GM12878 (cell line): ENCODE results near the gene MLPH. TPM values are rescaled to one million over a fixed set of nuclear protein-coding genes. Genes with fewer than 3 reads are reported as not detected.

Experiments
- CREB1 ChIP-seq: IDR thresholded peaks from 2 replicates; pipeline ENCODE4 v1.6.1; 2012; ENCODE audit warnings: low read depth, mild to moderate bottlenecking, inconsistent platforms
- KDM1A ChIP-seq: fragments of 200-600 bp; sonication (generic); IDR thresholded peaks from 2 replicates; pipeline ENCODE4 v1.6.1; 2016; ENCODE audit warnings: borderline replicate concordance
- SMARCA5 ChIP-seq: fragments of 450-650 bp; IDR thresholded peaks from 2 replicates; pipeline ENCODE4 v1.6.1; 2017; ENCODE audit warnings: mild to moderate bottlenecking
- SMC3 ChIP-seq: IDR thresholded peaks from 2 replicates; pipeline ENCODE4 v1.6.1; 2011; ENCODE audit warnings: low read length, improper control_type of control experiment, borderline replicate concordance
- TARDBP ChIP-seq: IDR thresholded peaks from 2 replicates; pipeline ENCODE4 v1.6.1; 2016; ENCODE audit warnings: borderline replicate concordance
- ZNF274 ChIP-seq: IDR thresholded peaks from one replicate; pipeline ENCODE4 v1.8.0; 2011; ENCODE audit not compliant: insufficient read length, insufficient read depth
- polyA plus RNA-seq, 11 experiments: library from polyadenylated mRNA; depleted of rRNA in 4 of 11; unstranded in 6 of 11; stranded (reverse) in 5 of 11; fragments of >200 nt; fragmentation: Nextera tagmentation in 4 of 11; fragmentation: Illumina TruSeq in 1 of 11; extraction: Ambion mirVana in 4 of 11; extraction: Trizol in 1 of 11; gene quantifications; 1 replicate in 1 of 11; 2 replicates in 10 of 11; pipeline versions ENCODE4 v1.2.1 to v1.2.3, GENCODE V29; 2011 to 2016; ENCODE audit warnings: inconsistent platforms in 2 of 11, missing spikeins in 2 of 11, low read depth in 1 of 11
- total RNA-seq, 4 experiments: library from RNA; depleted of rRNA in 3 of 4; stranded (reverse); fragments of >200 nt in 3 of 4; fragmentation: Illumina TruSeq in 1 of 4; extraction: Trizol in 1 of 4; gene quantifications; 2 replicates each; pipeline versions ENCODE4 v1.2.1 to v1.2.3, GENCODE V29; 2013 to 2021
- TF ChIP-seq, protein P1 (sequence below): fragments of 450-650 bp; IDR thresholded peaks from 2 replicates; pipeline ENCODE4 v1.6.1; 2018; ENCODE audit warnings: borderline replicate concordance, mild to moderate bottlenecking; ENCODE audit not compliant: partially characterized antibody
- TF ChIP-seq, protein P2 (sequence below): fragments of 450-650 bp; formaldehyde crosslinking; IDR thresholded peaks from 2 replicates; pipeline ENCODE4 v1.5.0; 2022; ENCODE audit warnings: mild to moderate bottlenecking, missing genetic modification characterization
- TF ChIP-seq, protein P3 (sequence below): IDR thresholded peaks from 2 replicates; pipeline ENCODE4 v1.6.1; 2012; ENCODE audit warnings: mild to moderate bottlenecking, low read depth, low read length
- TF ChIP-seq, protein P4 (sequence below): fragments of 450-650 bp; IDR thresholded peaks from 2 replicates; pipeline ENCODE4 v1.6.1; 2016; ENCODE audit warnings: mild to moderate bottlenecking, moderate library complexity, borderline replicate concordance
- TF ChIP-seq, protein P5 (sequence below): fragments of 450-650 bp; formaldehyde crosslinking; IDR thresholded peaks from 2 replicates; pipeline ENCODE4 v1.4.0; 2022; ENCODE audit warnings: mild to moderate bottlenecking, moderate library complexity

Gene MLPH
- total and polyA plus RNA-seq, 10 of the 15 experiments (the other 5 are each of a cell fraction or from before 2014, with no cell fraction given), result 0.16 to 0.85 TPM; not detected in 8

DNA sequence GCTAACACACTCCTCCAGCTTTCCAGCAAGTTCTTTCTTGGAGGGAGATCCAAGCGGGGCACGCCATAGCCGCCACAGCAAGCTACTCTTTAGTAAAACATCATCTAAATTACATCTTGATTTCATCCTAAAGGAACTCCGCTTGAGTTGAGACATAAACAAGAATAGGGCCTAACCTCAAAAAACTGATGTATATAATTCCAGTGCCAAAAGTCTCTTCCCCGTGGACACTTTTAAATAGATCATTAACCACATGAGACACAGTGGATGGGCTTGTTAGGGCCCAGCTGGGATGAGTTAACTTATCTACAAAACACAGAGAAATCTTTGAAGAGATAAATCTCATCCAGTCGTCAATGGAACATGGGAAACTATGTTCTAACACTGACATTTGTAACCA, 20.8 kb upstream of the MLPH start (continued):
- TF ChIP-seq, protein P1, sequence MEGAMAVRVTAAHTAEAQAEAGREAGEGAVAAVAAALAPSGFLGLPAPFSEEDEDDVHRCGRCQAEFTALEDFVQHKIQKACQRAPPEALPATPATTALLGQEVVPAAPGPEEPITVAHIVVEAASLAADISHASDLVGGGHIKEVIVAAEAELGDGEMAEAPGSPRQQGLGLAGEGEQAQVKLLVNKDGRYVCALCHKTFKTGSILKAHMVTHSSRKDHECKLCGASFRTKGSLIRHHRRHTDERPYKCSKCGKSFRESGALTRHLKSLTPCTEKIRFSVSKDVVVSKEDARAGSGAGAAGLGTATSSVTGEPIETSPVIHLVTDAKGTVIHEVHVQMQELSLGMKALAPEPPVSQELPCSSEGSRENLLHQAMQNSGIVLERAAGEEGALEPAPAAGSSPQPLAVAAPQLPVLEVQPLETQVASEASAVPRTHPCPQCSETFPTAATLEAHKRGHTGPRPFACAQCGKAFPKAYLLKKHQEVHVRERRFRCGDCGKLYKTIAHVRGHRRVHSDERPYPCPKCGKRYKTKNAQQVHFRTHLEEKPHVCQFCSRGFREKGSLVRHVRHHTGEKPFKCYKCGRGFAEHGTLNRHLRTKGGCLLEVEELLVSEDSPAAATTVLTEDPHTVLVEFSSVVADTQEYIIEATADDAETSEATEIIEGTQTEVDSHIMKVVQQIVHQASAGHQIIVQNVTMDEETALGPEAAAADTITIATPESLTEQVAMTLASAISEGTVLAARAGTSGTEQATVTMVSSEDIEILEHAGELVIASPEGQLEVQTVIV, result no peak
- TF ChIP-seq, protein P2, sequence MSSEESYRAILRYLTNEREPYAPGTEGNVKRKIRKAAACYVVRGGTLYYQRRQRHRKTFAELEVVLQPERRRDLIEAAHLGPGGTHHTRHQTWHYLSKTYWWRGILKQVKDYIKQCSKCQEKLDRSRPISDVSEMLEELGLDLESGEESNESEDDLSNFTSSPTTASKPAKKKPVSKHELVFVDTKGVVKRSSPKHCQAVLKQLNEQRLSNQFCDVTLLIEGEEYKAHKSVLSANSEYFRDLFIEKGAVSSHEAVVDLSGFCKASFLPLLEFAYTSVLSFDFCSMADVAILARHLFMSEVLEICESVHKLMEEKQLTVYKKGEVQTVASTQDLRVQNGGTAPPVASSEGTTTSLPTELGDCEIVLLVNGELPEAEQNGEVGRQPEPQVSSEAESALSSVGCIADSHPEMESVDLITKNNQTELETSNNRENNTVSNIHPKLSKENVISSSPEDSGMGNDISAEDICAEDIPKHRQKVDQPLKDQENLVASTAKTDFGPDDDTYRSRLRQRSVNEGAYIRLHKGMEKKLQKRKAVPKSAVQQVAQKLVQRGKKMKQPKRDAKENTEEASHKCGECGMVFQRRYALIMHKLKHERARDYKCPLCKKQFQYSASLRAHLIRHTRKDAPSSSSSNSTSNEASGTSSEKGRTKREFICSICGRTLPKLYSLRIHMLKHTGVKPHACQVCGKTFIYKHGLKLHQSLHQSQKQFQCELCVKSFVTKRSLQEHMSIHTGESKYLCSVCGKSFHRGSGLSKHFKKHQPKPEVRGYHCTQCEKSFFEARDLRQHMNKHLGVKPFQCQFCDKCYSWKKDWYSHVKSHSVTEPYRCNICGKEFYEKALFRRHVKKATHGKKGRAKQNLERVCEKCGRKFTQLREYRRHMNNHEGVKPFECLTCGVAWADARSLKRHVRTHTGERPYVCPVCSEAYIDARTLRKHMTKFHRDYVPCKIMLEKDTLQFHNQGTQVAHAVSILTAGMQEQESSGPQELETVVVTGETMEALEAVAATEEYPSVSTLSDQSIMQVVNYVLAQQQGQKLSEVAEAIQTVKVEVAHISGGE, result no peak
- TF ChIP-seq TARDBP (no peak), CREB1 (no peak), SMC3 (no peak), ZNF274 (no peak), SMARCA5 (no peak), KDM1A (no peak)
- TF ChIP-seq, protein P3, sequence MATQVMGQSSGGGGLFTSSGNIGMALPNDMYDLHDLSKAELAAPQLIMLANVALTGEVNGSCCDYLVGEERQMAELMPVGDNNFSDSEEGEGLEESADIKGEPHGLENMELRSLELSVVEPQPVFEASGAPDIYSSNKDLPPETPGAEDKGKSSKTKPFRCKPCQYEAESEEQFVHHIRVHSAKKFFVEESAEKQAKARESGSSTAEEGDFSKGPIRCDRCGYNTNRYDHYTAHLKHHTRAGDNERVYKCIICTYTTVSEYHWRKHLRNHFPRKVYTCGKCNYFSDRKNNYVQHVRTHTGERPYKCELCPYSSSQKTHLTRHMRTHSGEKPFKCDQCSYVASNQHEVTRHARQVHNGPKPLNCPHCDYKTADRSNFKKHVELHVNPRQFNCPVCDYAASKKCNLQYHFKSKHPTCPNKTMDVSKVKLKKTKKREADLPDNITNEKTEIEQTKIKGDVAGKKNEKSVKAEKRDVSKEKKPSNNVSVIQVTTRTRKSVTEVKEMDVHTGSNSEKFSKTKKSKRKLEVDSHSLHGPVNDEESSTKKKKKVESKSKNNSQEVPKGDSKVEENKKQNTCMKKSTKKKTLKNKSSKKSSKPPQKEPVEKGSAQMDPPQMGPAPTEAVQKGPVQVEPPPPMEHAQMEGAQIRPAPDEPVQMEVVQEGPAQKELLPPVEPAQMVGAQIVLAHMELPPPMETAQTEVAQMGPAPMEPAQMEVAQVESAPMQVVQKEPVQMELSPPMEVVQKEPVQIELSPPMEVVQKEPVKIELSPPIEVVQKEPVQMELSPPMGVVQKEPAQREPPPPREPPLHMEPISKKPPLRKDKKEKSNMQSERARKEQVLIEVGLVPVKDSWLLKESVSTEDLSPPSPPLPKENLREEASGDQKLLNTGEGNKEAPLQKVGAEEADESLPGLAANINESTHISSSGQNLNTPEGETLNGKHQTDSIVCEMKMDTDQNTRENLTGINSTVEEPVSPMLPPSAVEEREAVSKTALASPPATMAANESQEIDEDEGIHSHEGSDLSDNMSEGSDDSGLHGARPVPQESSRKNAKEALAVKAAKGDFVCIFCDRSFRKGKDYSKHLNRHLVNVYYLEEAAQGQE, result no peak
- TF ChIP-seq, protein P4, sequence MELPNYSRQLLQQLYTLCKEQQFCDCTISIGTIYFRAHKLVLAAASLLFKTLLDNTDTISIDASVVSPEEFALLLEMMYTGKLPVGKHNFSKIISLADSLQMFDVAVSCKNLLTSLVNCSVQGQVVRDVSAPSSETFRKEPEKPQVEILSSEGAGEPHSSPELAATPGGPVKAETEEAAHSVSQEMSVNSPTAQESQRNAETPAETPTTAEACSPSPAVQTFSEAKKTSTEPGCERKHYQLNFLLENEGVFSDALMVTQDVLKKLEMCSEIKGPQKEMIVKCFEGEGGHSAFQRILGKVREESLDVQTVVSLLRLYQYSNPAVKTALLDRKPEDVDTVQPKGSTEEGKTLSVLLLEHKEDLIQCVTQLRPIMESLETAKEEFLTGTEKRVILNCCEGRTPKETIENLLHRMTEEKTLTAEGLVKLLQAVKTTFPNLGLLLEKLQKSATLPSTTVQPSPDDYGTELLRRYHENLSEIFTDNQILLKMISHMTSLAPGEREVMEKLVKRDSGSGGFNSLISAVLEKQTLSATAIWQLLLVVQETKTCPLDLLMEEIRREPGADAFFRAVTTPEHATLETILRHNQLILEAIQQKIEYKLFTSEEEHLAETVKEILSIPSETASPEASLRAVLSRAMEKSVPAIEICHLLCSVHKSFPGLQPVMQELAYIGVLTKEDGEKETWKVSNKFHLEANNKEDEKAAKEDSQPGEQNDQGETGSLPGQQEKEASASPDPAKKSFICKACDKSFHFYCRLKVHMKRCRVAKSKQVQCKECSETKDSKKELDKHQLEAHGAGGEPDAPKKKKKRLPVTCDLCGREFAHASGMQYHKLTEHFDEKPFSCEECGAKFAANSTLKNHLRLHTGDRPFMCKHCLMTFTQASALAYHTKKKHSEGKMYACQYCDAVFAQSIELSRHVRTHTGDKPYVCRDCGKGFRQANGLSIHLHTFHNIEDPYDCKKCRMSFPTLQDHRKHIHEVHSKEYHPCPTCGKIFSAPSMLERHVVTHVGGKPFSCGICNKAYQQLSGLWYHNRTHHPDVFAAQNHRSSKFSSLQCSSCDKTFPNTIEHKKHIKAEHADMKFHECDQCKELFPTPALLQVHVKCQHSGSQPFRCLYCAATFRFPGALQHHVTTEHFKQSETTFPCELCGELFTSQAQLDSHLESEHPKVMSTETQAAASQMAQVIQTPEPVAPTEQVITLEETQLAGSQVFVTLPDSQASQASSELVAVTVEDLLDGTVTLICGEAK, result no peak
- TF ChIP-seq, protein P5, sequence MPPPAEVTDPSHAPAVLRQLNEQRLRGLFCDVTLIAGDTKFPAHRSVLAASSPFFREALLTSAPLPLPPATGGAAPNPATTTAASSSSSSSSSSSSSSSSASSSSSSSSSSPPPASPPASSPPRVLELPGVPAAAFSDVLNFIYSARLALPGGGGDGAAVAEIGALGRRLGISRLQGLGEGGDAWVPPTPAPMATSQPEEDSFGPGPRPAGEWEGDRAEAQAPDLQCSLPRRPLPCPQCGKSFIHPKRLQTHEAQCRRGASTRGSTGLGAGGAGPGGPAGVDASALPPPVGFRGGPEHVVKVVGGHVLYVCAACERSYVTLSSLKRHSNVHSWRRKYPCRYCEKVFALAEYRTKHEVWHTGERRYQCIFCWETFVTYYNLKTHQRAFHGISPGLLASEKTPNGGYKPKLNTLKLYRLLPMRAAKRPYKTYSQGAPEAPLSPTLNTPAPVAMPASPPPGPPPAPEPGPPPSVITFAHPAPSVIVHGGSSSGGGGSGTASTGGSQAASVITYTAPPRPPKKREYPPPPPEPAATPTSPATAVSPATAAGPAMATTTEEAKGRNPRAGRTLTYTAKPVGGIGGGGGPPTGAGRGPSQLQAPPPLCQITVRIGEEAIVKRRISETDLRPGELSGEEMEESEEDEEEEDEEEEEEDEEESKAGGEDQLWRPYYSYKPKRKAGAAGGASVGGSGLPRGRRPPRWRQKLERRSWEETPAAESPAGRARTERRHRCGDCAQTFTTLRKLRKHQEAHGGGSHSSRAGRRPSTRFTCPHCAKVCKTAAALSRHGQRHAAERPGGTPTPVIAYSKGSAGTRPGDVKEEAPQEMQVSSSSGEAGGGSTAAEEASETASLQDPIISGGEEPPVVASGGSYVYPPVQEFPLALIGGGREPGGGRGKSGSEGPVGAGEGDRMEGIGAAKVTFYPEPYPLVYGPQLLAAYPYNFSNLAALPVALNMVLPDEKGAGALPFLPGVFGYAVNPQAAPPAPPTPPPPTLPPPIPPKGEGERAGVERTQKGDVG (CRISPR knock-in tag), result no peak
